22Rv1 (cell line): ENCODE results near the gene FLVCR2.
A peak's percentile ranks its signal among the peaks of the same experiment; 100 is the strongest.

Experiments used
- H3K27ac ChIP-seq: fragments of 450-650 bp; 2 replicates; pipeline ENCODE4 v1.5.1; 2017
- CTCF ChIP-seq: fragments of 450-650 bp; IDR thresholded peaks from 2 replicates; pipeline ENCODE4 v1.5.1; 2017; ENCODE audit warnings: mild to moderate bottlenecking
- ZFX ChIP-seq: fragments of 450-650 bp; IDR thresholded peaks from 2 replicates; pipeline ENCODE4 v1.6.1; 2017; ENCODE audit warnings: antibody characterized with exemption, borderline replicate concordance

Gene FLVCR2

GRCh38 chr14:75628816-75629215, 50.4 kb downstream of the FLVCR2 start:
- H3K27ac ChIP-seq = no peak overlapping the region
- TF ChIP-seq ZFX (no peak), CTCF (no peak)

GRCh38 chr14:75630695-75631452, 52.5 kb downstream of the FLVCR2 start:
- H3K27ac ChIP-seq = no peak overlapping the region
- TF ChIP-seq ZFX (no peak), CTCF (no peak)

GRCh38 chr14:75631453-75631831, 53.0 kb downstream of the FLVCR2 start:
- TF ChIP-seq CTCF (no peak), ZFX (no peak)
- H3K27ac ChIP-seq = no peak overlapping the region

- no peak overlapping the region for H3K27ac ChIP-seq
Observed at GRCh38 chr14:75634848-75635247, 56.4 kb downstream of the FLVCR2 start.

GRCh38 chr14:75636100-75636692, 57.8 kb downstream of the FLVCR2 start:
- no peak overlapping the region for H3K27ac ChIP-seq
- no peak for TF ChIP-seq ZFX
- TF ChIP-seq CTCF = no peak

More at GRCh38 chr14:75634848-75635247, 56.4 kb downstream of the FLVCR2 start:
- TF ChIP-seq ZFX = no peak
- no peak for TF ChIP-seq CTCF

- TF ChIP-seq ZFX = no peak
- no peak for TF ChIP-seq CTCF
- no peak overlapping the region for H3K27ac ChIP-seq
Observed at GRCh38 chr14:75640876-75641275, 62.5 kb downstream of the FLVCR2 start.

- no peak for TF ChIP-seq ZFX
- TF ChIP-seq CTCF = no peak
- H3K27ac ChIP-seq = peak overlapping the region; percentile 55
Observed at GRCh38 chr14:75643985-75644384, 65.6 kb downstream of the FLVCR2 start.
